OCI-LY3 (cell line): ENCODE measurements around the gene ZBTB49.

Experiments
- H2AFZ ChIP-seq: fragments of 200-600, 300-600 bp; shearing (Covaris generic); 2 replicates; pipeline ENCODE4 v1.6.0; 2014; ENCODE audit warnings: antibody characterized with exemption, low read depth, low read length
- H3K27ac ChIP-seq: fragments of 200-600, 300-600 bp; sonication (generic); 2 replicates; pipeline ENCODE4 v1.5.1; 2014; ENCODE audit warnings: mild to moderate bottlenecking, low read length, moderate library complexity, mixed read lengths
- H3K27me3 ChIP-seq: fragments of 200-600, 300-600 bp; sonication (generic); 2 replicates; pipeline ENCODE4 v1.6.1; 2014; ENCODE audit warnings: low read depth, low read length, mixed read lengths
- H3K36me3 ChIP-seq: fragments of 200-600, 300-600 bp; sonication (generic); replicated peaks from 2 replicates; pipeline ENCODE3; 2014; ENCODE audit warnings: low read depth, low read length, mixed read lengths
- H3K4me1 ChIP-seq: fragments of 300-600, 200-600 bp; sonication (generic); 2 replicates; pipeline ENCODE4 v1.6.1; 2014; ENCODE audit warnings: low read length, mixed read lengths
- H3K4me2 ChIP-seq: fragments of 200-600, 300-600 bp; sonication (generic); 2 replicates; pipeline ENCODE4 v1.6.1; 2014; ENCODE audit warnings: low read length, mixed read lengths
- H3K4me3 ChIP-seq: fragments of 300-600, 200-600 bp; sonication (generic); 2 replicates; pipeline ENCODE4 v1.5.1; 2014; ENCODE audit warnings: antibody characterized with exemption, mild to moderate bottlenecking, low read length, moderate library complexity
- H3K79me2 ChIP-seq: fragments of 300-600, 200-600 bp; shearing (Covaris generic); 2 replicates; pipeline ENCODE4 v1.6.1; 2014; ENCODE audit warnings: mild to moderate bottlenecking, low read length, mixed read lengths
- H3K9ac ChIP-seq: fragments of 300-600, 200-600 bp; shearing (Covaris generic); 2 replicates; pipeline ENCODE4 v1.6.0; 2014; ENCODE audit warnings: mild to moderate bottlenecking, low read length, moderate library complexity
- H3K9me3 ChIP-seq: fragments of 200-600, 300-600 bp; shearing (Covaris generic); 2 replicates; pipeline ENCODE4 v1.6.1; 2014; ENCODE audit warnings: low read length, mixed read lengths; ENCODE audit not compliant: insufficient read depth
- H4K20me1 ChIP-seq: fragments of 200-600, 300-600 bp; sonication (generic); 2 replicates; pipeline ENCODE4 v1.6.1; 2016; ENCODE audit warnings: low read length, mixed read lengths; ENCODE audit not compliant: insufficient read depth
- CTCF ChIP-seq: fragments of 200-600, 300-600 bp; sonication (generic); IDR thresholded peaks from 2 replicates; pipeline ENCODE4 v1.5.1; 2014; ENCODE audit warnings: antibody characterized with exemption, low read length, low read depth
- EZH2phosphoT487 ChIP-seq: fragments of 200-600 bp; shearing (Covaris generic); IDR thresholded peaks from 2 replicates; pipeline ENCODE4 v1.6.1; 2018; ENCODE audit warnings: antibody characterized with exemption, mixed run types, low read depth

ZBTB49 gene

GRCh38 chr4:4299006-4299405, 9.0 kb downstream of the ZBTB49 start:
- H3K4me3 ChIP-seq: no peak overlapping the region

GRCh38 chr4:4302001-4302400, 11.9 kb downstream of the ZBTB49 start:
- Histone ChIP-seq H3K4me3 (no peak overlapping the region), H3K4me2 (no peak overlapping the region), H3K79me2 (peaks cover 21% of the 10 kb centered on the region; the same call in 1 of the 2 replicates), H3K9me3 (no peaks in the 10 kb centered on the region), H3K27ac (no peak overlapping the region), H3K4me1 (no peaks in the 10 kb centered on the region), H3K9ac (no peak overlapping the region), H2AFZ (no peak overlapping the region), H3K36me3 (peaks cover 31% of the 10 kb centered on the region), H3K27me3 (no peaks in the 10 kb centered on the region), H4K20me1 (no peaks in the 10 kb centered on the region)
- no peak for TF ChIP-seq EZH2phosphoT487
- no peak for TF ChIP-seq CTCF

More at GRCh38 chr4:4299006-4299405, 9.0 kb downstream of the ZBTB49 start:
- Histone ChIP-seq H3K4me1 (no peaks in the 10 kb centered on the region), H2AFZ (no peak overlapping the region), H3K27me3 (no peaks in the 10 kb centered on the region), H3K36me3 (peaks cover 25% of the 10 kb centered on the region), H3K4me2 (no peak overlapping the region), H3K79me2 (peaks cover 40% of the 10 kb centered on the region), H3K9ac (no peak overlapping the region), H3K9me3 (no peaks in the 10 kb centered on the region), H3K27ac (no peak overlapping the region), H4K20me1 (no peaks in the 10 kb centered on the region)
- TF ChIP-seq EZH2phosphoT487 (no peak), CTCF (no peak)

- no peaks in the 10 kb centered on the region for H3K27me3 ChIP-seq
- no peaks in the 10 kb centered on the region for H3K4me1 ChIP-seq
- no peaks in the 10 kb centered on the region for H4K20me1 ChIP-seq
- H3K79me2 ChIP-seq: peaks cover 20% of the 10 kb centered on the region; the same call in 1 of the 2 replicates
- H3K27ac ChIP-seq: no peak overlapping the region
- no peak overlapping the region for H2AFZ ChIP-seq
- no peaks in the 10 kb centered on the region for H3K9me3 ChIP-seq
- TF ChIP-seq EZH2phosphoT487 (no peak), CTCF (no peak)
- no peak overlapping the region for H3K4me2 ChIP-seq
- no peak overlapping the region for H3K9ac ChIP-seq
- no peak overlapping the region for H3K4me3 ChIP-seq
- H3K36me3 ChIP-seq: peaks cover 35% of the 10 kb centered on the region
These were observed 12.4 kb downstream of the ZBTB49 start for GRCh38 chr4:4302416-4302815.

GRCh38 chr4:4306920-4307319, 16.9 kb downstream of the ZBTB49 start:
- Histone ChIP-seq H3K27me3 (no peaks in the 10 kb centered on the region), H3K36me3 (peaks cover 32% of the 10 kb centered on the region), H2AFZ (no peak overlapping the region), H3K4me2 (no peak overlapping the region), H3K27ac (no peak overlapping the region), H3K9me3 (no peaks in the 10 kb centered on the region), H3K4me1 (peaks cover 18% of the 10 kb centered on the region), H3K79me2 (peaks cover 13% of the 10 kb centered on the region; the same call in 1 of the 2 replicates), H3K4me3 (no peak overlapping the region), H3K9ac (no peak overlapping the region), H4K20me1 (no peaks in the 10 kb centered on the region)
- TF ChIP-seq CTCF: no peak
- no peak for TF ChIP-seq EZH2phosphoT487
